ENCODE measurements around the gene PPP1R13B.
"Not testable (repeated sequence)": the region's sequence is repeated elsewhere in the genome, so short reads cannot be mapped to it uniquely, and the experiment has no call there.

PPP1R13B gene

GRCh38 chr14:103776319-103776718 lies 71.1 kb downstream of the PPP1R13B start:
- DNase-seq (ENCODE audit: low read depth in 2 of 2): not testable (repeated sequence)

GRCh38 chr14:103775506-103775905 lies 71.9 kb downstream of the PPP1R13B start:
- DNase-seq (ENCODE audit: low read depth in 2 of 2): no peak

DNA sequence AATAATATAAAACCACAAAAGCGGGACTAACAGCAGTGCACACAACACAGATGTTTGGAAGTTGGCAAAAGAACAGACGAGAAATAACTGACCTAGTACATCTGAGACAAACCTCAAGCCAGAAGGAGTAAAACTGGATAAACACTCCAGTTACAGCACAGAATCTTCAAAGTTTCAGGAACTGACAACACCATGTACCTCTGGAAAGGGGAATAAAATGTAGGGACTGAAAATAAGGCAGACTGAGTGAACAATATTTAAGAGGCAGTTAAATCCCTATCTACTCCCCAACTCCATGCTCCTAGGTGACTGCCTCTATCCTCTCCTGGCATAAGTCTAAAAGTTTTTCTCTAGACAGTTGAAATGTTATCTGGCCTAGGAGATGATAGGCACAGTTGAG lies 73.9 kb downstream of the PPP1R13B start:
- no peak for DNase-seq (ENCODE audit: low read depth in 2 of 2)

DNA sequence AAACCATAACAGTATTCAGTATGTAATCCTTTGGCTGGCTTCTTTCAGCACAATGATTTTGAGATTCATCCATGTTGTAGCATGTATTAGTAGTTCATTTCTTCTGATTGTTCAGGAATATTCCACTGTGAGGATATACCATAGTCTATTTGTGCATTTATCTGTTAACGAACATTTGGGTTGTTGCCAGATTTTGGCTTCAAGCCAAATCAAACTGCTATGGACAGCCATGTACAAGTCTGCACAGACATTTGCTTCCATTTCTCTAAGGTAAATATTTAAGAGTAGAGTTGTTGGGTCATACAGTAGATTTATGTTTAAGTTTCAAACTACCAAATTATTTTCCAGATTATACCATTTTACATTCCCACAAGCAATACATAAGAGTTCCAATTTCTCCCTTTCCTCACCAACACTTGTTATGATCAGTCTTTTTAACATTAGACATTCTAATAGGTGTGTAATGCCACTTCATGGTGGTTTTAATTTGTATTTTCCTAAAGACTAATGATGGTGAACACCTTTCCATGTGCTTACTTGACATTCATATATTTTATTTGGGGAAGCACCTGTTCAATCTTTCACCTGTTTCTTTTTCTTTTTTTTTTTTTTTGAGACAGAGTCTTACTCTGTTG lies 75.2 kb downstream of the PPP1R13B start:
- no peak for DNase-seq (ENCODE audit: low read depth in 2 of 2)

DNA sequence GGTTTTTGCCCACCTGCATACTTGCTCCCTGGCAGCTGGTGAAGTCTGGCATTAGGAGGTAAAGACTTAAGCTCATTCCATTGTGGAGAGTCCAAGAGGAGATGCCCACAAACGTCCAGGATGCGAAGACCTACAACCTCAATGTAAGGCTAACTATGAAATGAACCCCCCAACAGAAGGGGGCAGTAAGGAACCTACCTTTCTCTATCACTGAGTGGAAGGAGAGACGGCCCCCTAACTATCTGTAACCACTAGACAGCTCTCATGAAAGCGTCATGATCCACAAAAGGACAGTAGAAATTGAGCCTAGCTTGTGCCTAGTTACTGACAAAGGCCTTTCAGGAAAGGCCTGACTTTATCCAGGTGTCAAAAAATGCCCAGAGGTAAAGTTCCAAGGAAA lies 76.5 kb downstream of the PPP1R13B start:
- DNase-seq (ENCODE audit: low read depth in 2 of 2): no peak

GRCh38 chr14:103770500-103770899 lies 76.9 kb downstream of the PPP1R13B start:
- DNase-seq (ENCODE audit: low read depth in 2 of 2): no peak

- DNase-seq (ENCODE audit: low read depth in 2 of 2): no peak
Measured at GRCh38 chr14:103767336-103767894, 80.0 kb downstream of the PPP1R13B start.

DNA sequence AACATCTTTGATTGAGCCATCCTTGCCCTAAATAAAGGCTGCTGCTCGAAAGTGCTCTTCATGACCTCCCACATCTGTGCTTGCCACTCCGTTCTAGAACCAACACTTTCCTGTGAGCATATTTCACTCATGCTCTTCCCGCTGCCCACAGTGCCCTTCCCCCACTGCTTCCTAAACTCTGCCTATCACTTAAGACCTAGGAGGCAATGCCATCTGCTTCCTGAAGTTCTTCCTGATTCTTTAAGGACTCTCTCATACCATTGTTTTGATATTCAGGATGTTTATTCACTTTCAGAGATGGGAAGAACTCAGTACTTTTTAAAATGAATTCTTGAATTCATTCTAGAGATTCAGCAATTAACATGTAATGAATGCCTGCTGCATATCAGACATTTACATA lies 81.8 kb downstream of the PPP1R13B start:
- no peak for DNase-seq (ENCODE audit: low read depth in 2 of 2)

GRCh38 chr14:103763730-103764488 lies 83.5 kb downstream of the PPP1R13B start:
- no peak for DNase-seq (ENCODE audit: low read depth in 2 of 2)

DNA sequence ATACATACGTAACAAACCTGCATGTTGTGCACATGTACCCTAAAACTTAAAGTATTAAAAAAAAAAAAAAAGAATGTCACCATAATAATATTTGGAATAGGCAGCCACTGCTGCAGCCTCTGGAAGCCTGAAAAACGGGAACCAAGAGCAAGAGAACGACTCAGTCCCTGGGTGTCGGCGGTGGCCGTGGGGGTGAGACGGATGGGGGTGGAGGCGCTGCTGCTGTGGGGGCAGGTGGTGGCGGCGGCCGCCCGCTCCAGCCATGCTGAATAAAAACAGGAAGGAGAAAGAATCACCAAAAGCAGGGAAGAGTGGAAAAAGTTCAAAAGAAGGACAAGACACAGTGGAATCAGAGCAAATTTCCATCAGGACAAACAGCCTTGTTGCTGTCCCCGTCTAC lies 84.8 kb downstream of the PPP1R13B start:
- DNase-seq (ENCODE audit: low read depth in 2 of 2): no peak

GRCh38 chr14:103762036-103762435 lies 85.3 kb downstream of the PPP1R13B start:
- DNase-seq (ENCODE audit: low read depth in 2 of 2): no peak

DNA sequence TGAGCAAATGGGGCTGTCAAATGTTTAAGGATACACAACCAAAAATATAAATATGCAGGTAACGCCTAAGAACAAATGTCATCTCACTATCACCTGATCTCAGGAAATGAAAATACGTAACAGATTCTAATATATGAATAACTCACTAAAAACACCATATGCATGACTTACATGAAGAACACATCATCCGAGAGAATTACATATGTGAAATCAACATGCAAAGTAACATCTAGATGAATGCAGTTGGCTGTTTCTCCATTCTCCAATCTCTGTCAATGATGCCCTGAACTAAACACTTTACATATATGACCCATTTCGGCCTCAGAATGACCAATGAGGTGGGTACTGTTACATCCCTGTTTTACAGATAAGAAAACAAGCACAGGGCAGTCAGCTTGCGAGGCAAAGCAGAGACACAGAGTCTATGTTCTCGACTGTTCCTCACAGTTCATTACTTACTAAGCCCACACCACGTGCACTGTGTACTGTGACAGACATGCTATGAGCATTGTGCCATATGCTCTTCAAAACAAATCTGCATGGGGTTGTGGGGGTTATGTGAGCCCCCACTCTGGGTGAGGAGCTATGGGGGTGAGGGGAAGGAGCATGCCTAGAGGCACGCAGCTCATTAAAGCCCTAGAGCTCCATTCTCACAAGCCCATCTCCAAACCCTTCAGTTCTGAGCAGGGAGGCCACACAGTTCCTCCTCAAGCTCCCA lies 89.2 kb downstream of the PPP1R13B start:
- no peak for DNase-seq (ENCODE audit: low read depth in 2 of 2)

DNA sequence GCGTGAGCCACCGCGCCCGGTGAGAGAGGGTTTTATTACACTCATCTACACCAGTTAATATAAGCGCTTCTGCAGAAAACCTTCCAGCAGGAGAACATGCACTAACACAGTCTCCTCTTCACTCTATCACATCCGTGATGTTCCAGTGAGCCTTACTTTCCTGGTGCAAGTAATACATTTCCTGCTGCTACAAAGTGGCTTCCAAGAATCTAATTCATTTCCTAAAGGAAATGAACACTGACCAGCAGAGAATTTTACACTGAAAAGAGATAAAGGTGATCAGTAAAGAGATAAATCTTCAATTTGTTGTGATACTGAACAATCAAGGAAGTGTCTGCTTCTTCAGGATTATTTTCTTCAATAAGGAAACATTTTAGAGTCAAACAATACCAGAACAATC lies 92.3 kb downstream of the PPP1R13B start:
- no peak for DNase-seq (ENCODE audit: low read depth in 2 of 2)

- DNase-seq (ENCODE audit: low read depth in 2 of 2): no peak
Measured at GRCh38 chr14:103753774-103754173, 93.6 kb downstream of the PPP1R13B start.

- DNase-seq (ENCODE audit: low read depth in 2 of 2): no peak
Measured at GRCh38 chr14:103749860-103750259, 97.5 kb downstream of the PPP1R13B start.

DNA sequence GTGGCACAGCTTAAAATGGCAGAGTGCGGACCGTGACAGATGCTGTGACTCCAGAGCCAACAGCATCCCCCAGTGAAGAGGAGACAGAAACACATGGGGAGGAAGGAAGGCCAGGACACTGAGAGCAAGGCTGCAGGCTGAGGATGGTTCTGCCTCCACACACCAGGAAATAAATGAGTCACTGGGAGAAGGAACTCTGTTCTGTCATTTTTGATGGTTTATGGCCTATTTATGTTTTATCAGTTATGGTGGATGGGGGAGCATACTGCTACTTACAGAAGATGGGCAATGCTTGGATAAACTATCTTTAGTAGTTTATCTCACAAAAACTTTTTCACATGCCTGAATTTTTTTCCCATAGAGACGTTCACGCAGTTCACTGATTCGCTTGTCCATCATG lies 97.9 kb downstream of the PPP1R13B start:
- no peak for DNase-seq (ENCODE audit: low read depth in 2 of 2)

- no peak for DNase-seq (ENCODE audit: low read depth in 2 of 2)
Measured at GRCh38 chr14:103748534-103748857, 98.9 kb downstream of the PPP1R13B start.

GRCh38 chr14:103746701-103747100 lies 100.7 kb downstream of the PPP1R13B start:
- DNase-seq (ENCODE audit: low read depth in 2 of 2): no peak

GRCh38 chr14:103745424-103745823 lies 102.0 kb downstream of the PPP1R13B start:
- no peak for DNase-seq (ENCODE audit: low read depth in 2 of 2)

DNA sequence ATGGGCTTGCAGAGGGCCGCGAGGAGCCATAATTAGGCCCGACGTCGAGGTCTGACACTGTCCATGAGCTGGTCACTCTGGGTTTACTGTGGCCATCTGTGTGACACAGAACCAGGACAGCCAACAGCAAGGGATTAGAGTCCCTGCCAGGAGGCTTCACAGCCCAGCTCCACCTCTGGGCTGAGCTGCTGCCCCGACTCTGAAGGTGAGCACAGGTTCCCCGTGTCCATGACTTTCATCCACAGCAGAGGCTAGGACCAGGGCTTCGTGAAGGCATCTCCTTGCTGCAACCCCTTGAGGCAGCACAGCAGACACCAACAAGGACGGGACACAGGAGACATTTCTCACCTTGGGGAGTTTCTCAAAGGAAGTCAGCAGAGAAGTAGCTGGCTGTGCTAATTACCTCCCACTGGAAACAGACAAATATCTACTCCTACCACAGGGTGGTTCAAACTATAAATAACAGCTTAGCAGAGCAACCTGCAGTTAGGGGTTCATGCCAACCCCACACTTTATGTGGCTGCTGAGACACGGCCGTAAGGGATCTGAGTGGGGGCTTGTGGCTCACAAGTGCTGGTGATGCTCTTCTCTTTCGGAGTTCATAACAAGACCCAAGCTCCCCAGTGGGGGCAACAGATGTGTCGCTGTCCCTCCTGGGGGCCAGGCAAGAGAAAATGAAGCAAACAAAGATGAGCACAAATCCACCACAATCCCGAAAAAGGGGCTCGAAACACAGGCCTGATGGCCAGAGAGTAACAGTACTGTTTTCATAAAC lies 102.6 kb downstream of the PPP1R13B start:
- DNase-seq (ENCODE audit: low read depth in 2 of 2): no peak

DNA sequence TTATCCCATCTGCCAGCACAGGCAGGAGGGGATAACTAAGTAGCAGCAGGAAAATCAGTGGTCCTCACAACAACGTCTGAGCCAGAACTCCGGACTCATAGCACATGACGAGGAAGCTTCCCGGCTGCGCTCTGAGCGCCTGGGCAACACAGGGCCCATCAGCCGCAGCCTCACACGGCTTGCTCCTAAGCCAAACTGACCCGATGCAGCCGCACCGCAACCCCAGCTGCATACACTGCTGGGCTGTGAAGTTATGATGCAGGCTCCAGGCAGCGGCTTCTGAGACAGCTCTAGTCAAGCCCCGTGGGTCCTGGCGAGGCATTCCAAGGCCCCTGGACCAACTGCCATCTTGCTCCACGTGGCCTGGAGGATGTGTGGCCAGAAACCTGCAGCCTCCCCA lies 103.7 kb downstream of the PPP1R13B start:
- no peak for DNase-seq (ENCODE audit: low read depth in 2 of 2)

Measured in fibroblast of skin of left biceps (primary cell).